HepG2 (cell line): ENCODE results near the gene ARL10. TPM values are rescaled to one million over a fixed set of nuclear protein-coding genes. Genes with fewer than 3 reads are reported as not detected.

Experiments used
- ASH2L ChIP-seq: fragments of 300-600, 200-600 bp; sonication (generic); IDR thresholded peaks from 2 replicates; pipeline ENCODE4 v1.7.0; 2017; ENCODE audit warnings: low read depth, mild to moderate bottlenecking, moderate library complexity, mixed read lengths, low read length; ENCODE audit not compliant: insufficient read length
- CCDC6 ChIP-seq: sonication (generic); formaldehyde crosslinking; IDR thresholded peaks from 2 replicates; pipeline ENCODE4 v1.8.1; 2022; ENCODE audit warnings: mild to moderate bottlenecking, missing genetic modification reagents, moderate library complexity
- GATAD2A ChIP-seq: IDR thresholded peaks from 2 replicates; pipeline ENCODE4 v1.6.1; 2016
- GZF1 ChIP-seq: sonication (generic); formaldehyde crosslinking; IDR thresholded peaks from 2 replicates; pipeline ENCODE4 v1.5.1; 2020; ENCODE audit warnings: mild to moderate bottlenecking, missing genetic modification reagents
- JUN ChIP-seq: sonication (generic); formaldehyde crosslinking; IDR thresholded peaks from 2 replicates; pipeline ENCODE4 v1.4.0; 2020; ENCODE audit warnings: mild to moderate bottlenecking, missing genetic modification reagents
- SIX1 ChIP-seq: sonication (generic); formaldehyde crosslinking; IDR thresholded peaks from 2 replicates; pipeline ENCODE4 v1.4.0; 2020; ENCODE audit warnings: missing genetic modification reagents, borderline replicate concordance
- ZFP36L1 ChIP-seq: sonication (generic); formaldehyde crosslinking; IDR thresholded peaks from 2 replicates; pipeline ENCODE4 v1.8.0; 2022; ENCODE audit warnings: mild to moderate bottlenecking, missing genetic modification reagents, moderate library complexity
- ZFP62 ChIP-seq: sonication (generic); formaldehyde crosslinking; IDR thresholded peaks from 2 replicates; pipeline ENCODE4 v1.4.0; 2020; ENCODE audit warnings: missing genetic modification reagents
- ZNF30 ChIP-seq: sonication (generic); formaldehyde crosslinking; IDR thresholded peaks from 2 replicates; pipeline ENCODE4 v1.5.0; 2020; ENCODE audit warnings: mild to moderate bottlenecking, missing genetic modification reagents
- ZNF331 ChIP-seq: sonication (generic); formaldehyde crosslinking; IDR thresholded peaks from 2 replicates; pipeline ENCODE4 v1.4.0; 2020; ENCODE audit warnings: missing genetic modification reagents
- ZSCAN21 ChIP-seq: sonication (generic); formaldehyde crosslinking; IDR thresholded peaks from 2 replicates; pipeline ENCODE4 v1.8.0; 2022; ENCODE audit warnings: mild to moderate bottlenecking, missing genetic modification reagents, moderate library complexity, borderline replicate concordance
- ZSCAN25 ChIP-seq: sonication (generic); formaldehyde crosslinking; IDR thresholded peaks from 2 replicates; pipeline ENCODE4 v1.8.0; 2022; ENCODE audit warnings: mild to moderate bottlenecking, missing genetic modification reagents
- polyA plus RNA-seq, 8 experiments: library from polyadenylated mRNA; depleted of rRNA in 3 of 8; stranded (reverse) in 7 of 8; unstranded in 1 of 8; fragments of >200 nt; fragmentation: Illumina TruSeq in 4 of 8; extraction: Trizol in 4 of 8; gene quantifications; 2 replicates each; pipeline versions ENCODE4 v1.2.1 to v1.2.3, GENCODE V29; 2011 to 2016; ENCODE audit warnings: low read depth in 4 of 8, missing spikeins in 1 of 8, mixed read lengths in 1 of 8; ENCODE audit not compliant: insufficient read depth in 1 of 8
- total RNA-seq, 5 experiments: library from RNA; depleted of rRNA; stranded (reverse); fragments of >200 nt; fragmentation: Illumina TruSeq; extraction: Trizol; gene quantifications; 2 replicates each; pipeline ENCODE4 v1.2.3, GENCODE V29; 2016; ENCODE audit warnings: low read depth in 1 of 5
- TF ChIP-seq, protein P1 (sequence below): sonication (generic); formaldehyde crosslinking; IDR thresholded peaks from 2 replicates; pipeline ENCODE4 v1.4.0; 2020; ENCODE audit warnings: missing genetic modification reagents
- TF ChIP-seq, protein P2 (sequence below): sonication (generic); formaldehyde crosslinking; IDR thresholded peaks from 2 replicates; pipeline ENCODE4 v1.5.0; 2020; ENCODE audit warnings: mild to moderate bottlenecking, missing genetic modification reagents
- TF ChIP-seq, protein P3 (sequence below): IDR thresholded peaks from 2 replicates; pipeline ENCODE4 v1.6.1; 2016; ENCODE audit warnings: missing compliant biosample characterization, missing genetic modification reagents, borderline replicate concordance
- TF ChIP-seq, protein P4 (sequence below): sonication (generic); formaldehyde crosslinking; IDR thresholded peaks from 2 replicates; pipeline ENCODE4 v1.4.0; 2020; ENCODE audit warnings: missing genetic modification reagents
- TF ChIP-seq, protein P5 (sequence below): IDR thresholded peaks from 2 replicates; pipeline ENCODE4 v1.6.1; 2016
- TF ChIP-seq, protein P6 (sequence below): sonication (generic); formaldehyde crosslinking; IDR thresholded peaks from 2 replicates; pipeline ENCODE4 v1.5.0; 2020; ENCODE audit warnings: mild to moderate bottlenecking, missing genetic modification reagents

The ARL10 gene
- total and polyA plus RNA-seq, 2 of the 13 experiments (the other 11 are each of a cell fraction or from before 2014, with no cell fraction given) = 0.18 to 0.50 TPM

DNA sequence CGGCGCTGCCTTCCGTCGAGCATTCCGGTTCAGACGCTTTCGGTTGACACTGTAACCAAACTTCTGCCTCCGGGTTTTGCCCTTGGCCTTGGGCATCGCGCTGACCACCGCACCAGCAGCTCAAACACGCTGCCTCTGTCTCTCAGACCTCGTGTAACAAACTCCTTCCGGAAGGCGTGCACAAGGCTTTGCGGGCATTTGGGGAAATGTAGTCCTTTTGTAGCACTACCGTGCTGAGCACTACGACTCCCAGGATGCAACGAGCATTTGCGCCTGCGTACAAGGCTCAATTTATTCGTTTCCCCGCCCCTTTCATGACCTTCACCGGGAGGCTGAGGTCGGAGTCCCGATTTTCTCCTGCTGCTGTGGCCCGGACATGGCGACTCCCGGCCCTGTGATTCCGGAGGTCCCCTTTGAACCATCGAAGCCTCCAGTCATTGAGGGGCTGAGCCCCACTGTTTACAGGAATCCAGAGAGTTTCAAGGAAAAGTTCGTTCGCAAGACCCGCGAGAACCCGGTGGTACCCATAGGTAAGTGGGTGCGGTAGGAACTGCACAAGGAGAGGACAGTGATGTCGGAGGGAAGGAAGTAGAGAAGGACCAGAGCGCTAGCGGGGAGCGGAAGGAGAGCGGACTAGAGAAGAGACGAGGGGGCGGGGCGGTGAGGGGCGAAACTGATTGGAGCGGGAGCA, 23.3 kb downstream of the ARL10 start, which contains the start of the genes HIGD2A and NOP16 (continued):
- 0 out of 2 replicates have a peak, but pooled peaks have one; percentile 20 for TF ChIP-seq GATAD2A (CRISPR knock-in tag)
- TF ChIP-seq, protein P1, sequence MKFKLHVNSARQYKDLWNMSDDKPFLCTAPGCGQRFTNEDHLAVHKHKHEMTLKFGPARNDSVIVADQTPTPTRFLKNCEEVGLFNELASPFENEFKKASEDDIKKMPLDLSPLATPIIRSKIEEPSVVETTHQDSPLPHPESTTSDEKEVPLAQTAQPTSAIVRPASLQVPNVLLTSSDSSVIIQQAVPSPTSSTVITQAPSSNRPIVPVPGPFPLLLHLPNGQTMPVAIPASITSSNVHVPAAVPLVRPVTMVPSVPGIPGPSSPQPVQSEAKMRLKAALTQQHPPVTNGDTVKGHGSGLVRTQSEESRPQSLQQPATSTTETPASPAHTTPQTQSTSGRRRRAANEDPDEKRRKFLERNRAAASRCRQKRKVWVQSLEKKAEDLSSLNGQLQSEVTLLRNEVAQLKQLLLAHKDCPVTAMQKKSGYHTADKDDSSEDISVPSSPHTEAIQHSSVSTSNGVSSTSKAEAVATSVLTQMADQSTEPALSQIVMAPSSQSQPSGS (CRISPR knock-in tag) = peak; percentile 45; the same call in 1 of the 2 replicates
- TF ChIP-seq ZNF331 (CRISPR knock-in tag) = peak; percentile 54
- peak; percentile 77; the same call in 1 of the 2 replicates for TF ChIP-seq CCDC6 (CRISPR knock-in tag)
- TF ChIP-seq, protein P2, sequence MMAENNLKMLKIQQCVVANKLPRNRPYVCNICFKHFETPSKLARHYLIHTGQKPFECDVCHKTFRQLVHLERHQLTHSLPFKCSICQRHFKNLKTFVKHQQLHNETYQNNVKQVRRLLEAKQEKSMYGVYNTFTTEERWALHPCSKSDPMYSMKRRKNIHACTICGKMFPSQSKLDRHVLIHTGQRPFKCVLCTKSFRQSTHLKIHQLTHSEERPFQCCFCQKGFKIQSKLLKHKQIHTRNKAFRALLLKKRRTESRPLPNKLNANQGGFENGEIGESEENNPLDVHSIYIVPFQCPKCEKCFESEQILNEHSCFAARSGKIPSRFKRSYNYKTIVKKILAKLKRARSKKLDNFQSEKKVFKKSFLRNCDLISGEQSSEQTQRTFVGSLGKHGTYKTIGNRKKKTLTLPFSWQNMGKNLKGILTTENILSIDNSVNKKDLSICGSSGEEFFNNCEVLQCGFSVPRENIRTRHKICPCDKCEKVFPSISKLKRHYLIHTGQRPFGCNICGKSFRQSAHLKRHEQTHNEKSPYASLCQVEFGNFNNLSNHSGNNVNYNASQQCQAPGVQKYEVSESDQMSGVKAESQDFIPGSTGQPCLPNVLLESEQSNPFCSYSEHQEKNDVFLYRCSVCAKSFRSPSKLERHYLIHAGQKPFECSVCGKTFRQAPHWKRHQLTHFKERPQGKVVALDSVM (CRISPR knock-in tag) = peak; percentile 99
- no peak for TF ChIP-seq GZF1 (CRISPR knock-in tag)
- TF ChIP-seq, protein P3, sequence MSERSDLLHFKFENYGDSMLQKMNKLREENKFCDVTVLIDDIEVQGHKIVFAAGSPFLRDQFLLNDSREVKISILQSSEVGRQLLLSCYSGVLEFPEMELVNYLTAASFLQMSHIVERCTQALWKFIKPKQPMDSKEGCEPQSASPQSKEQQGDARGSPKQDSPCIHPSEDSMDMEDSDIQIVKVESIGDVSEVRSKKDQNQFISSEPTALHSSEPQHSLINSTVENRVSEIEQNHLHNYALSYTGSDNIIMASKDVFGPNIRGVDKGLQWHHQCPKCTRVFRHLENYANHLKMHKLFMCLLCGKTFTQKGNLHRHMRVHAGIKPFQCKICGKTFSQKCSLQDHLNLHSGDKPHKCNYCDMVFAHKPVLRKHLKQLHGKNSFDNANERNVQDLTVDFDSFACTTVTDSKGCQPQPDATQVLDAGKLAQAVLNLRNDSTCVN (CRISPR knock-in tag) = peak; percentile 64
- TF ChIP-seq, protein P4, sequence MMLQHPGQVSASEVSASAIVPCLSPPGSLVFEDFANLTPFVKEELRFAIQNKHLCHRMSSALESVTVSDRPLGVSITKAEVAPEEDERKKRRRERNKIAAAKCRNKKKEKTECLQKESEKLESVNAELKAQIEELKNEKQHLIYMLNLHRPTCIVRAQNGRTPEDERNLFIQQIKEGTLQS (CRISPR knock-in tag) = peak; percentile 2; the same call in 1 of the 2 replicates
- peak; percentile 98 for TF ChIP-seq ASH2L
- TF ChIP-seq SIX1 (CRISPR knock-in tag) = peak; percentile 25; the same call in 1 of the 2 replicates
- TF ChIP-seq ZFP36L1 (CRISPR knock-in tag) = peak; percentile 24; the same call in 1 of the 2 replicates
- TF ChIP-seq ZNF30 (CRISPR knock-in tag) = peak; percentile 85; the same call in 1 of the 2 replicates
- TF ChIP-seq, protein P5, sequence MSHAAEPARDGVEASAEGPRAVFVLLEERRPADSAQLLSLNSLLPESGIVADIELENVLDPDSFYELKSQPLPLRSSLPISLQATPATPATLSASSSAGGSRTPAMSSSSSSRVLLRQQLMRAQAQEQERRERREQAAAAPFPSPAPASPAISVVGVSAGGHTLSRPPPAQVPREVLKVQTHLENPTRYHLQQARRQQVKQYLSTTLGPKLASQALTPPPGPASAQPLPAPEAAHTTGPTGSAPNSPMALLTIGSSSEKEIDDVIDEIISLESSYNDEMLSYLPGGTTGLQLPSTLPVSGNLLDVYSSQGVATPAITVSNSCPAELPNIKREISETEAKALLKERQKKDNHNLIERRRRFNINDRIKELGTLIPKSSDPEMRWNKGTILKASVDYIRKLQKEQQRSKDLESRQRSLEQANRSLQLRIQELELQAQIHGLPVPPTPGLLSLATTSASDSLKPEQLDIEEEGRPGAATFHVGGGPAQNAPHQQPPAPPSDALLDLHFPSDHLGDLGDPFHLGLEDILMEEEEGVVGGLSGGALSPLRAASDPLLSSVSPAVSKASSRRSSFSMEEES (CRISPR knock-in tag) = peak; percentile 50
- no peak for TF ChIP-seq ZFP62
- TF ChIP-seq ZSCAN25 (CRISPR knock-in tag) = peak; percentile 71; the same call in 1 of the 2 replicates
- TF ChIP-seq, protein P6, sequence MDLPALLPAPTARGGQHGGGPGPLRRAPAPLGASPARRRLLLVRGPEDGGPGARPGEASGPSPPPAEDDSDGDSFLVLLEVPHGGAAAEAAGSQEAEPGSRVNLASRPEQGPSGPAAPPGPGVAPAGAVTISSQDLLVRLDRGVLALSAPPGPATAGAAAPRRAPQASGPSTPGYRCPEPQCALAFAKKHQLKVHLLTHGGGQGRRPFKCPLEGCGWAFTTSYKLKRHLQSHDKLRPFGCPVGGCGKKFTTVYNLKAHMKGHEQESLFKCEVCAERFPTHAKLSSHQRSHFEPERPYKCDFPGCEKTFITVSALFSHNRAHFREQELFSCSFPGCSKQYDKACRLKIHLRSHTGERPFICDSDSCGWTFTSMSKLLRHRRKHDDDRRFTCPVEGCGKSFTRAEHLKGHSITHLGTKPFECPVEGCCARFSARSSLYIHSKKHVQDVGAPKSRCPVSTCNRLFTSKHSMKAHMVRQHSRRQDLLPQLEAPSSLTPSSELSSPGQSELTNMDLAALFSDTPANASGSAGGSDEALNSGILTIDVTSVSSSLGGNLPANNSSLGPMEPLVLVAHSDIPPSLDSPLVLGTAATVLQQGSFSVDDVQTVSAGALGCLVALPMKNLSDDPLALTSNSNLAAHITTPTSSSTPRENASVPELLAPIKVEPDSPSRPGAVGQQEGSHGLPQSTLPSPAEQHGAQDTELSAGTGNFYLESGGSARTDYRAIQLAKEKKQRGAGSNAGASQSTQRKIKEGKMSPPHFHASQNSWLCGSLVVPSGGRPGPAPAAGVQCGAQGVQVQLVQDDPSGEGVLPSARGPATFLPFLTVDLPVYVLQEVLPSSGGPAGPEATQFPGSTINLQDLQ = no peak
- peak; percentile 53 for TF ChIP-seq ZSCAN21 (CRISPR knock-in tag)
- no peak for TF ChIP-seq JUN (CRISPR knock-in tag)
